Stimulated activated CD8-positive, alpha-beta memory T cell treated with anti-CD3 and anti-CD28 coated beads, Interleukin-12 subunit alpha, Interleukin-12 subunit beta, amount 100 ng/mL, for 4 hours (primary cell): ENCODE data around the gene ZNF443.
"Not testable (repeated sequence)": the region's sequence is repeated elsewhere in the genome, so short reads cannot be mapped to it uniquely, and the experiment has no call there.

Source experiments
- DNase-seq: peaks from one replicate; pipeline ENCODE4 v3.0.0-alpha.2; 2020; ENCODE audit warnings: low read depth

The ZNF443 gene

GRCh38 chr19:12440541-12441316 lies at the start of gene ZNF443:
Gene ZNF443, minus strand, starts transcription at chr19:12441021. Its CDS starts 107 bp downstream, at chr19:12440914.
- peak; percentile 97 for DNase-seq

GRCh38 chr19:12486265-12486783 lies 45.5 kb upstream of the ZNF443 start:
- DNase-seq = not testable (repeated sequence)

GRCh38 chr19:12485571-12485970 lies 44.8 kb upstream of the ZNF443 start:
- DNase-seq = no peak

GRCh38 chr19:12485052-12485416 lies 44.2 kb upstream of the ZNF443 start:
- no peak for DNase-seq

- peak; percentile 80 for DNase-seq
Observed at GRCh38 chr19:12484371-12485051, 43.7 kb upstream of the ZNF443 start, which contains the start of gene ZNF709. Gene ZNF709, minus strand, starts transcription at chr19:12484816. Its CDS starts 159 bp downstream, at chr19:12484657.

- DNase-seq = no peak
Observed at GRCh38 chr19:12484011-12484370, 43.2 kb upstream of the ZNF443 start.

- no peak for DNase-seq
Observed at GRCh38 chr19:12482509-12482886, 41.7 kb upstream of the ZNF443 start.

- DNase-seq = no peak
Observed at GRCh38 chr19:12481781-12482508, 41.1 kb upstream of the ZNF443 start.

- no peak for DNase-seq
Observed at GRCh38 chr19:12478234-12478941, 37.6 kb upstream of the ZNF443 start.

- not testable (repeated sequence) for DNase-seq
Observed at GRCh38 chr19:12467651-12468050, 26.8 kb upstream of the ZNF443 start.

GRCh38 chr19:12465211-12465610 lies 24.4 kb upstream of the ZNF443 start:
- DNase-seq = no peak

GRCh38 chr19:12464769-12465168 lies 23.9 kb upstream of the ZNF443 start:
- DNase-seq = no peak

GRCh38 chr19:12464139-12464538 lies 23.3 kb upstream of the ZNF443 start:
- not testable (repeated sequence) for DNase-seq

- no peak for DNase-seq
Observed at GRCh38 chr19:12453495-12453894, 12.7 kb upstream of the ZNF443 start.

GRCh38 chr19:12450844-12451243 lies 10.0 kb upstream of the ZNF443 start:
- no peak for DNase-seq

GRCh38 chr19:12448808-12449207 lies 8.0 kb upstream of the ZNF443 start:
- DNase-seq = no peak

GRCh38 chr19:12439686-12440540 lies 908 bp downstream of the ZNF443 start:
- peak; percentile 48 for DNase-seq

GRCh38 chr19:12430726-12431299 lies 10.0 kb downstream of the ZNF443 start:
- not testable (repeated sequence) for DNase-seq

- DNase-seq = no peak
Observed at GRCh38 chr19:12425888-12426274, 14.9 kb downstream of the ZNF443 start.

- DNase-seq = no peak
Observed at GRCh38 chr19:12425236-12425887, 15.5 kb downstream of the ZNF443 start.
